HG02642 (cell line): ENCODE data around the gene TMEM107.
"Not testable (repeated sequence)": the region's sequence is repeated elsewhere in the genome, so short reads cannot be mapped to it uniquely, and the experiment has no call there.

Experiments
- ATAC-seq: cut with Tn5 transposase; IDR thresholded peaks from one replicate; pipeline ENCODE4 v1.9.1; 2021; ENCODE audit warnings: mild to moderate bottlenecking; ENCODE audit not compliant: unreplicated experiment, poor library complexity

TMEM107 gene

DNA sequence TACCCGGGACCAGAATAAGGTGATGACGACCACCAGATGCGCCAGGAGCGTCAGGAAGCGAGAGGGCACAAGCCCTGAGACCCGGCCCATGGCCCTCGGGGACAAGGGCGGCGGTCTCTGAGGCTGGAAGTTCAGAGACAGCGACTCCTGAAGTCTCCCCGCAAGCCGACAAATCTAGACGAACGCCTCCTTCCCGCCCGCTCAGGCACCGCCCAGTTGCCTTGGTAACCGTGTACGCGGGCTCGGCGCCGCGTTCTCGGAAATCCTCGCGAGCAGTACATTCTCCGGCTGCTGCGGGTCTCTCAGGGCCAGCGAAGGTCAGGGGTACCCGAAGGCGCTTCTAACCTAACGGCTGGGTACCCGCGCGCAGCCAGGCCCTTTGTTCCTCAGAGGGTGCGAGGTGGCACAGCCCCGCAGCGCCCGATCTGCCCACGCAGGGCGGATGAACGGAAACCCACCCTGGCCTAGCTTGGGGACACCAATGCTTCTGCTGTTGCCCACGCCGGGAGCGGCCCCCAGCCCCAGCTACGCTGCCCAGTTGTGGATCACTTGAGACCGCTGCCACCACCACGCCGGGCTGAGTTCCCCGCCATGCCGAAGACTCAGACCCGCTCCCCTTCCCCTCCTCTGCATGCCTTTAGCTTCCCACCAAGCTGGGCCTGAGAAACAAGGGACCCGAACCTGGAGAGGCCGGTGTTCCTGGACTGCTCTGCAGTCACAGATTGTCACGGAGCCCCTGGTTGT lies at the start of gene TMEM107:
Gene TMEM107, minus strand, starts transcription at position 184 of the 744 bp plus-strand sequence. Its CDS starts 94 bp downstream, at position 90.
- peak; percentile 37 for ATAC-seq

DNA sequence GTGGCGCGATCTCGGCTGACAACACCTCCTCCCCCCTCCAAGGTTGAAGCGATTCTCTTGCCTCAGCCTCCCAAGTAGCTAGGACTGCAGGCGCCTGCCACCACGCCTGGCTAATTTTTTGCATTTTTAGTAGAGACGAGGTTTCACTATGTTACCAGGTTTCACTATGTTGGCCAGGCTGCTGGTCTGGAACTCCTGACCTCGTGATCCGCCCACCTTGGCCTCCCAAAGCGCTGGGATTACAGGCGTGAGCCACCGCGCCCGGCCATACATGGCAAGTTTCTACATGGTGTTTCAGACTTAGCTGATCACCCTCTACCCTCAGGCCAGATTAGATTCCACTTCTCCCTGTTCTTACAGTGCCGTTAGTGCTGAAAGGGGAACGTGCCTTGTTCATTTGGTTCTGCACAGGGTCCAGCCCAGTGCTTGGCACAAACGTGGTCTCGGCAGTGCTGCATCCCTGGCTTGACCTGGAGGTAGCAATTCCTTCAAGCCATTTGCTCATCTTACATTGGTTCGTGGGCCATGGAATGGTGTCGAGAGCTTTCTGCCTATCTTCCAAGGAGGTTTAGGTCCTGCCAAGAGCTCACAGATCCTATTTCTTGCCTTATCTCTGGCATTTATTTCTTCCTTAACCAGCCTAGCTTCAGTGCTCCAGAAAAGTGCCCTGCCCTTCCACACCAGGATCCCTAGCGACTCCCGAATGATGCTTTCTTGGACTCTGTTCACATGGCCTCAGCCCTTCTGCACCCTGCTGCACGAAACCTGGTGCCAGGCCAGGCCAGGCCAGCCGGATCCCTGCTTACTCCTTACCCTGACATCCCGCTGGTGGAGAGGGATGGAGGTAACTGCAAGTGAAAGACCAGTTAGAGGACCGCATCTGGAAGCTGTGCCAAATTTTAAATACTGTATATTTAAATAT lies 49.0 kb upstream of the TMEM107 start:
- no peak for ATAC-seq

DNA sequence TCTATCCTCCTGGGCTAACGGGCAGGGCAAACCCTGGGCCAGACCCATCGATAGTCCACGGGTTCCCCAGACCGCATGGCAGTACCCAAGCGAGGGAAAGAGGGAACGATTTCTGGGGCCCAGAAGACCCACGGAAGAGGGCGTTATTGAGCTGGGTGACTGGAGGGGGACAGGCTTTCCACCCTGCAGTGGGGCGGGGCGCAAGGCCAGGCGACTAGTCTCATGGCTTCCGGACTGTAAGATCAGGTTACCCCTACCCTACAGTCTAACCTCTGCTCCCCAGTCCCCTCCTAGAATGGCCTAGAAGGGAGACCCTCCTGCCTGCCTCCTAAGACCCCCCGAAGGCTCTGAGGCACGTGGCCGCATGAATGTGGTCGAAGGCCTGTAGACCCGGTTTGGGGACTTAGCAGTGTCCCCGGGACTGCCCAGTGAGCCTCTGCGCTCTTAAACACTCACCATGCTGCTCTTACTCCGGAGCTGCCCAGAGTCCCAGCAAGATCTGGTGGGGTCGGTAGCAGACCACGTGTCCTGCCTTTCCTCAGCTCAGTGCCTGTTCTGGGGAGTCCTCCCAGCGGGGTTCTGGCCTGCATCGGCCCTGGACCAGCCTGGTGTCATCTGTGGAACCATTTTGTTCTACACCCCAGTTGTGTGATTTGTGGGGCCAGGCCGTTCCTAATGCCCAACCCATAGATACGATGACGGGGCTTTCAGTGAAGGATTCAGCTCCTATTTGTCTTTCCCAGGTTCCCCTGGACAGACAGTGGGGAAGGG lies 47.4 kb upstream of the TMEM107 start:
- peak; percentile 7 for ATAC-seq

DNA sequence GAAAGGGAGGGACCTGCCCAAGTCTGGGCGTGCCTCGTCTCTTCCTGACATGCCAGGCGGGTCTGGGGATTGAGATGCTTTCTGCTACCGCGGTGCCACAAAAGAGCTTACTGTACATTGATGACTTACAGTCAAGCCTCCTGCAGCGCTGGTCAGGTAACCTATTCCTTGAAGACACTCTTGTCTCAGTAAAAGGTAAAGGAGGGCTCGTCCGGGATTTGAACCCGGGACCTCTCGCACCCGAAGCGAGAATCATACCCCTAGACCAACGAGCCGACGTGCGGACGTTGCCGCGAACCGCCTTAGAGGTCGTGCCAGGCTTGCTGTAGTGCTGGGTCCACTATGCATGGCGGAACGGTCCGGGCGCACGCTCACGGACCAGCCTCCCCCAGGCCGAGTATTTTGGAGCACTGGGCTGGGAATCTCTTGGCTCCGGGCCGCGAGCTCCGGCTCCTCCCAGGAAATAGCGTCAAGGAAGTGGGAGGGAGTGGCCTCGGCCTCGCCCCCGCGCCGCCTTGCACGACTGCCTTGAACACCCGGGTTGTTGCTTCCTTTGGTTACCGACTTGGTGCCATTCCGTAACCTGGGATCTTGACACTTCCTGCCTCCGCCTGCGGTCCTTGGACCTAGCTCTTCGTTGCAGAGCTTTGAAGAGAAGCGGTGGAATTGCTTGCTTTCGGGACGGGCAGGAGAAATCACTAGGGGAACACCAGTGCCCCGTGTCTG lies 46.6 kb upstream of the TMEM107 start:
- peak; percentile 48 for ATAC-seq

DNA sequence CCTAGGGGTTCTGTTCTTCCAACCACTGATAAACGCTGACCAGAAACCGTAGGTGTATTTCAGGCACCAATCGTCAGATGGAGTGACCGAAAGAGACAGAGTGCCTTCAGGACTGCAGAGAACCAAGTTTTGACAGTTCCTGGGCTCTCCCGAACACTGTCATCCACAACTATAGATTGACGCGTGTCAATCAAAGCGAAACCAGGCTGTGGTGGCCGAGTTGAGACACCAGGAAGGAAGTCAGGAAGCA lies 46.1 kb upstream of the TMEM107 start:
- peak; percentile 41 for ATAC-seq

DNA sequence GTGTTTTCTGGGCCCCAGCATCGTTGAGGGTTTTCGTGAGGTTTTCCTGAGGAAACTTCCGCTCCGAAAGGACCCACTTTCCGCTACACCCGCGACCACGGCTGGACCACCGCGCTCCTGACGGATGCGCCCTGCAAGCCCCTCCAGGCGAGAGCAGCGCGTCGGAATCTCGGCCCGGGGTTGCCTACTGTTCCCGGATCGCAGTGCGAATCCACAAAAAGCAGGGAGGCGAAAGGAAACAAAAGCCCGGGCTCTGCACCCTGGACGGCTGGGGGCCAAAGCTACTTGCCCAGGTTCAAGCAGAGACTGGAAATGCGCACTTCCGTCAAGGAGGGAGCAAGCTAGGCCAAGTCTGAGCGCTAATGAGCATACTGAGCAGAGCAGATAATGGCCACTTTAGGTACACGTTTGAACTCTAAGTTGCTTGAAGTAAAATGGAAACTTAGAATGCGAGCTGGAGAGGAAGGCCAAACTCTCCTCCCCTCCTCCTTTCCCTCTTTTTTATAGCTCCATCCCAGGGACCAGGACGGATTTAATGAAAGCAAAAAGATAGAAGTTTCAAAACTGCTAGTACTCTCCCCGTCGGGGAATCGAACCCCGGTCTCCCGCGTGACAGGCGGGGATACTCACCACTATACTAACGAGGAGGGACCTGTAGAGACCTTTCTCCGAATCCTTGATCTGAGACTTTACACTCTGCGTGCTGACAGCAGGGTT lies 45.6 kb upstream of the TMEM107 start:
- ATAC-seq, result peak; percentile 40

DNA sequence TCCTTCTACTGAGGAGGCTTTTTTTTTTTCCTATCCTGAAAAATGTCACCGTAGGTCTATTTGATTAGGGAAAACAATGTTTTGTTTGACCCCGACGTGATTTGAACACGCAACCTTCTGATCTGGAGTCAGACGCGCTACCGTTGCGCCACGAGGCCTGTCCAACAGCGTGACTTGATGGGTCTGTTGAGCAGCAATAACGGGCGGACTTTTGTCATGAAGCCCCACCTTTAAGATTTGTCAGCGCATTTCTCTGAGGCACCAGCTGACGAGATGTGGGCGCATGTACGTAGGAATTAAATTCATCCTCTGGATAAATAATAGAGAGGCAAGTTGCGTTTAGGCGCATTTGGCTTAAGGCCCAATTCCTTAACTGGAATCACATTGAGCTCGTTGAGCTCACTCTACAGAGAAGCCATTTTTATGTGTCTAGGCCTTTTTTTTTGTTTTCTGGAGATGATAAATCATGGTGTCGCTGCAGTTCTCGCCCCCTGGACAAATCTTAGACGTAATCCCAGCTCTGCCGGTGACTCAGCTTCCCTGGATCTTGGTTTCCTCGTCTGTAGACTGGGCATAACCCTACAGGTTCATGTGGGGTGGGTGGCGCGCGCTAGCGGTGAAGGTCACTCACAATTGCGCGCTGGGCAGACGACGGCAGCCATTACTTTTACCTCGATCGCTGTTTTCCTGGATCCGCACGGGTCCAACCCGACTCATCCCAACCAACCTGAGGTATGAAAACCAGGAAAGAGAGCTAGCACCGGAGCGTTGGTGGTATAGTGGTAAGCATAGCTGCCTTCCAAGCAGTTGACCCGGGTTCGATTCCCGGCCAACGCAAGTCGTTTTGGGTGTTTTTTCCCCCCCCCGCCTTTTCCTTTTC lies 44.8 kb upstream of the TMEM107 start:
- ATAC-seq, result peak; percentile 26

DNA sequence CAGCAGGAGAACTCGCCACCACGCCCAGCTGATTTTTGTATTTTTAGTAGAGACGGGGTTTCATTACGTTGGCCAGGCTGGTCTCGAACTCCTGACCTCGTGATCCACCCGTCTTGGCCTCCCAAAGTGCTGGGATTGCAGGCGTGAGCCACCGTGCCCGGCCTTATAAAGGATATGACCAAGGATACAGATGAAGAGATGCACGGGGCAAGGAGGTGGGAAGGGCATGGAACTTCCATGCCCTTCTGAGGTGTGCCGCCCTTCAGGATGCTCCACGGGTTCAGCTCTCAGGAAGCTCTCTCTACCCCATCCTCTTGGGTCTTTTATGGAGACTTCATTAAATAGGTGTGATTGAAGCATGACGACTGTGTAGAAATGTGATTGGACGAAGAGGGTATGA lies 37.8 kb upstream of the TMEM107 start:
- not testable (repeated sequence) for ATAC-seq

DNA sequence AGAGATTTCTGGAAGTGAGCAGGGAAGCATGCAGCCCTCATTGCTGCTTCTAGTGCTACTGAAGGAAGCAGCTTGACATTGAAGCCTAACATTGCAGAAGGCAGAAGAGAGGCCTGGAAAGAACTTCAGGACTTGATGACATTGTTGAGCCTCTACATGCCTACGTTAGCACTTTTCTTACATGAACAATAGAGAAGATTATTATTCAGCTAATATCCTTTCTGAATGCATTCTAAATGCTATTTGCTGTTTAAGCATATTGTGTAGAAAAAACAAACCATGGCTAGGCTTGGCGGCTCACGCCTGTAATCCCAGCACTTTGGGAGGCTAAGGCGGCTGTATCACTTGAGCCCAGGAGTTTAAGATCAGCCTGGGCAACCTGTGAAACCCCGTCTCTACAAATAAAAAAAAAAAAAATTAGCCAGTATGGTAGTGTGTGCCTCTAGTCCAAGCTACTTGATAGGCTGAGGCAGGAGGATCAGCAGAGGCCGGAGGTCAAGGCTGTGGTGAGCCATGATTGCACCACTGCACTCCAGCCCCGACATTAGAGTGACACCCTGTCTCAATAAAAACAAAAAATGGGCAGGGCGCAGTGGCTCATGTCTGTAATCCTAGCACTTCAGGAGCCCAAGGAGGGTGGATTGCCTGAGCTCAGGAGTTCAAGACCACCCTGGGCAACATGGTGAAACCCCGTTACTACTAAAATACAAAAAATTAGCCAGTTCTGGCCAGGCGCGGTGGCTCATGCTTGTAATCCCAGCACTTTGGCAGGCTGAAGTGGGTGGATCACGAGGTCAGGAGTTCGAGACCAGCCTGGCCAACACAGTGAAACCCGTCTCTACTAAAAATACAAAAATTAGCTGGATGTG lies 36.4 kb upstream of the TMEM107 start:
- ATAC-seq, result no peak

DNA sequence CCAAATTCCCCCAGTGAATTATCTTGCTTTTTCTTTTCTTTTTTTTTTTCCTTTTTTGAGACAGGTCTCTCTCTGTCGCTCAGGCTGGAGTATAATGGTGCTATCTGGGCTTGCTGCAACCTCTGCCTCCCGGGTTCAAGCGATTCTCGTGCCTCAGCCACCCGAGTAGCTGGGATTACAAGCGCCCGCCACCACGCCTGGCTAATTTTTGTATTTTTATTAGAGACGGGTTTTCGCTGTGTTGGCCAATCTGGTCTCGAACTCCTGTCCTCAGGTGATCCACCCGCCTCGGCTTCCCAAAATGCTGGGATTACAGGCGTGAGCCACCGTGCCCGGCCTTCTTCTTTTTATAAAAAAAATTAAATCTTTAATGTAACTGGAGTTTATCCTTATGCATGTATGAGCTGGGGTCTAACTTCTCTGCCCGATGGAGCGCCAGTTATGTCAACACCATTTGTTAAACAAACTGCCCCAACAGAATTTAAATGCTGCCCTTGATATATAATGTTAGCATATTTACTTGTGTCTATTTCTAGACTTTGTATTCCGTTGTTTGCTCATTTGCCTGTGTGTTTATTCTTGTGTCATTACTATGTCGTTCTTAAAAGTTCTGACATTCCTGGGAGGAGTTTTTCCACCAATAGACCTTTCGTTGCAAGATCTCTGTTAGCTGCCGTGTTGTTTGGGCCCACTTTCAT lies 34.7 kb upstream of the TMEM107 start:
- ATAC-seq, result peak; percentile 8

DNA sequence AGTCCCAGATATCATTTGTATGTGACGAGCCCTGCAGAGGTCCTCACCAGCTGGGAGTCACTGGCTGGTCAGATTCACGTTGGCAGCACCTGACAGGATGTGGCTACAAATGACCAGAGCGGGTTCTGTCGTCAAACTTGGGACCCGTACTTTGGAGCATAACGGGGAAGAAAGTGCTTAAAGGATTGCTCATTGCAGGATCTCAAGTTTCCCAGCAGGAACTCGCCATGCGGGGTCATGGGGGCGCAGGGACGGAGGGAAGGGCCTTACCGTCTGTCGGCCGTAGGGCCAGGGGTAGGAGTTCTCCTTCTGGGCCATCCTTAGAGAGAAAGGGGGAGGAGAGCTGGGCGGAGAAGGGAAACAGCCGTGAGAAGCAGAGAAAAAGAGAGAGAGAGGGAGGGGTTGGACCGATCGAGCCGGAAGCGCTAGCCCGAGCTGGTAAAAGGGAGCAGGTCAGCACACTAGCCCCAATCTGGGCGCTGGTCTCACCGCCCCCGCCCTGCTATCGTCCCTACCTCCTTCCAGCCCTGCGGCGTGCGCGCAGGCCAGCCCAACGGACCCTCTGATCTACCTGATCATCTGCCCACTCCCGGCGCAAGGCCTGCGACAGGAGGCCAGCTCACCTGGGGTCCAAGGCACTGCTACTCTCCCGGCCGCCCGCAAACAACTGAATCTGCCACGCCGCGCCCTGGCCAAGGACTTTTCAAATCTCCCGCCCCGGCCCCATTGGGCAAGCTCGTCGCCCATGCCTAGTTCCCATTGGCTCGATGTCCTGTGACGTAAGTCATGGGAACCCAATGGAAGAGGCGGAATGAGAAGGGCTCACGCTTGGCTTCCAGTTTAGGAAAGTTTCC lies 34.0 kb upstream of the TMEM107 start, which contains the start of gene AURKB:
Gene AURKB, minus strand, starts transcription at position 669 of the 854 bp plus-strand sequence. Its CDS starts 351 bp downstream, at position 318.
- peak; percentile 88 for ATAC-seq

DNA sequence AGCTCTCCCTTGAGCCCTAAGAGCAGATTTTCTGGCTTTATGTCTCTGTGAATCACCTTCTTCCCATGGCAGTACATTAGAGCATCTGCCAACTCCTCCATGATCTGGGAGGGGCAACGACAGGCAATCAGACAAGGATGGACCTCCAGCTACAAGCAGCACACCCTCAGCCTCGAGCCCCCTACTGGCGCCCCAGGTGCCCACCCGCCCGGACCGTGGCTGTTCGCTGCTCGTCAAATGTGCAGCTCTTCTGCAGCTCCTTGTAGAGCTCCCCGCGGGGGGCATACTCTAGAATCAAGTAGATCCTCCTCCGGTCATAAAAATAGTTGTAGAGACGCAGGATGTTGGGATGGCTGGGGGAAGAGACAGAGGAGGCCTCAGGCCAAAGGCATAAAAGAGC lies 30.4 kb upstream of the TMEM107 start:
- ATAC-seq, result no peak

DNA sequence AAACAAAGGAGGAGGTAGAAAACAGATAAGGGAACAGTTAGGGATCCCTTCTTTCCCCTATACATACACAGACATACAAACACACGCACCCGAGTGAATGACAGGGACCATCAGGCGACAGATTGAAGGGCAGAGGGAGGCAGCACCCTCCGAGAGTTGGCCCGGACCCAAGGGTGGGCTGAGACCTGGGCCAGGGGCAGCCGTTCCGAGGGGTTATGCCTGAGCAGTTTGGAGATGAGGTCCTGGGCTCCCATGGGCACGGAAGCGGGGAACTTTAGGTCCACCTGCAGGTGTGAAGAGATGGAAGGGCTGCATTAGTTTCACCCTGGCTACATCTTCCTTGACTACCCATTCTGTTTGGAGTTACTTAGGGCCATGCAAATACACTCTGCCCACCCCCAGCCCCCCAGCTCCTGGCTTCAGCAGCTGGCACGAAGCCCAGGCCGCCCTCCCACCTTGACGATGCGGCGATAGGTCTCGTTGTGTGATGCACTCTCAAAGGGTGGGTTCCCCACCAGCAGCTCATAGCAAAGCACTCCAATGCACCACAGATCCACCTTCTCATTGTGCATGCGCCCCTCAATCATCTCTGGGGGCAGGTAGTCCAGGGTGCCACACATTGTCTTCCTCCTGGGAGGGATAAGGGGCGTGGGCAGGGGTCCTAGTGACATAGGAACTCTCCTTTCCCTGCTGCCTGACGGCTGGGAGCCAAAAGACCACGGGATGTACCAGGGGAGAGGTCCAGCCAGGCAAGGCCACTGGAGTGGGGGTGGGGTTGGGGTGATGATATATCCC lies 28.8 kb upstream of the TMEM107 start:
- ATAC-seq, result no peak

DNA sequence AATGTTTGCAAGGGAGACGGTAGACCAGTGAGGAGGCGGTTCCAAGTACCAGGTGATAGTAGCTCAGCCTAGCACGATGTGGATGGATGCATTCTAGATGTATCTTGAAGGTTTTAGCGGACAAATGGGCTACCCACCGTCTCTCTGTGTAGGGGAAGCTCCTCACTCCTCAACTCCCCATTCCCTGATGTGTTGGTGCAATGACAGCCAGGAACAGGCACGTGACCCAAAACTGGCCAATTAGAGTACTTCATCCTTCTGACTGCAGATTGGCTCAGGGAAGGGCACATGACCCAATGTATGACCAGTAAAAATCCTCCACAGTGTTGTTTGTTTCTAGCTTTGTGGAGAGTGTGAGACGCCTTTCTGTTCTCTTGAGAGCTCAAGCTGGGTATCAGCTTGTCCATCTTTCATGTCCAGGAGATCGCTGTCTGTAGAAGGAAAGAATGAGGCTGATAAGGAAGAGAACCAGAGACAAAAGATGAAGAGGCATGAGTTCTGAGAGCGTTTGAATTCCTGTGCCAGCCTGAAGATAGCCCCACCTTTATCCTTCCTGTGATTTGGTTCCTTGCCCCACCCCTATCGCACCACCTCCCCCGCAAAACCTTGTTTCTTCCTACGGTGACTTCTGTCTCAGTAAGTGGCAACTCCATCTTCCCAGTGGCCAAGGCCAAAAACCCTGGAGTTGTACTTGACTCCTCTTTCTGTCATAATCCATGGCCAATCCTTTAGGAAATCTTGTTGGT lies 16.1 kb upstream of the TMEM107 start:
- ATAC-seq, result peak; percentile 18

DNA sequence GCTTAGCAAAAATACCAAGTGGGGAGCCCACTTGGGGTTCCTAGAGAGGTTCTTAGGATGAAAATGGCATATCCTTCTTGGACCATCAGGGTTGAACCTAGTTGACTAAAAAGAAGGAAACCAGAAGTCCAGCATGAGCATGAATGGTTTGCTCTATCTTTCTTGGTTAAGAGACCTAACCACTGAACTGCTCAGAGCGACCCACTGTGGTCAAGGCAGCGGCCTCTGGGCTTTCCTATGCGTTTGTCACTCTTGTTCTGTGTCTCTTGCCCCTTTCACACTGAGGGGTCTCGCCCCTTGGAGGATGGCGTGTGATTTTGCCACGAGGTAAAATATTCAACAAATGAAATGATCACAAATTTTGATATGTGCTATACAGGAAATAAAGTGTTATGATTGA lies 14.3 kb upstream of the TMEM107 start:
- ATAC-seq, result no peak
